PC-3 (cell line): Measurements from ENCODE around the gene AIG1. TPM values are rescaled to one million over a fixed set of nuclear protein-coding genes. Genes with fewer than 3 reads are reported as not detected.

ENCODE experiments used
- ATAC-seq: fragments of 200-7000 bp; cut with Tn5 transposase; 2 replicates; pipeline ENCODE4 v1.9.1; 2020; ENCODE audit warnings: mild to moderate bottlenecking, moderate library complexity
- BruUV-seq: library from RNA; stranded (reverse); fragments of 400-500 nt; replicated peaks from 2 replicates; lab custom pipeline; 2021; lab: Mats Ljungman, UMichigan
- CTCF ChIA-PET: fragments of 300-600 bp; sonication (Branson Sonifier 250); formaldehyde crosslinking; loops from one replicate; lab custom pipeline; 2022; ENCODE audit warnings: antibody characterized with exemption; lab: Charles Lee
- POLR2A ChIA-PET: fragments of 300-600 bp; sonication (Branson Sonifier 250); formaldehyde crosslinking; loops from one replicate; lab custom pipeline; 2022; ENCODE audit warnings: antibody characterized with exemption; ENCODE audit not compliant: unreplicated experiment; lab: Charles Lee
- DNase-seq: peaks from one replicate; pipeline ENCODE4 v3.0.0-alpha.2; 2015
- H2AFZ ChIP-seq: fragments of 300-600 bp; sonication (generic); 2 replicates; pipeline ENCODE4 v1.6.0; 2016; ENCODE audit warnings: antibody characterized with exemption, low read length
- H3F3A ChIP-seq: fragments of 300-600 bp; sonication (generic); one replicate; pipeline ENCODE4 v1.6.0; 2017; ENCODE audit warnings: antibody characterized with exemption, low read length, control low read depth, mild to moderate bottlenecking; ENCODE audit not compliant: unreplicated experiment
- H3K27ac ChIP-seq: fragments of 300-600 bp; sonication (generic); 2 replicates; pipeline ENCODE4 v1.5.1; 2016; ENCODE audit warnings: mild to moderate bottlenecking, low read length
- H3K27me3 ChIP-seq: fragments of 300-600 bp; sonication (generic); 2 replicates; pipeline ENCODE4 v1.6.1; 2016; ENCODE audit warnings: low read length, mixed read lengths
- H3K36me3 ChIP-seq: fragments of 300-600 bp; sonication (generic); 2 replicates; pipeline ENCODE4 v1.6.1; 2016; ENCODE audit warnings: low read depth, mixed run types, low read length, mixed read lengths
- H3K4me1 ChIP-seq: fragments of 300-600 bp; sonication (generic); 2 replicates; pipeline ENCODE4 v1.5.1; 2016; ENCODE audit warnings: low read length; ENCODE audit not compliant: insufficient read depth
- H3K4me2 ChIP-seq: fragments of 300-600 bp; sonication (generic); 2 replicates; pipeline ENCODE4 v1.6.0; 2016; ENCODE audit warnings: low read length
- H3K4me3 ChIP-seq: fragments of 300-600 bp; sonication (generic); 2 replicates; pipeline ENCODE4 v1.5.1; 2016; ENCODE audit warnings: mild to moderate bottlenecking, low read length, mixed read lengths
- H3K79me2 ChIP-seq: fragments of 300-600 bp; sonication (generic); 2 replicates; pipeline ENCODE4 v1.6.1; 2017; ENCODE audit warnings: low read length, mixed read lengths
- H3K9ac ChIP-seq: fragments of 300-600 bp; sonication (generic); 2 replicates; pipeline ENCODE4 v1.6.0; 2016; ENCODE audit warnings: mild to moderate bottlenecking, low read length
- H3K9me2 ChIP-seq: fragments of 300-600 bp; sonication (generic); replicated peaks from 2 replicates; pipeline ENCODE4 v1.6.1; 2016; ENCODE audit warnings: mixed run types, low read length, mixed read lengths
- H3K9me3 ChIP-seq: fragments of 300-600 bp; sonication (generic); 2 replicates; pipeline ENCODE4 v1.6.1; 2016; ENCODE audit warnings: low read length, mixed read lengths
- H4K20me1 ChIP-seq: fragments of 300-600 bp; sonication (generic); 2 replicates; pipeline ENCODE4 v1.6.1; 2016; ENCODE audit warnings: low read length, mixed read lengths
- EZH2 ChIP-seq: fragments of 300-600 bp; sonication (generic); IDR thresholded peaks from one replicate; pipeline ENCODE4 v1.6.1; 2017; ENCODE audit warnings: antibody characterized with exemption, mild to moderate bottlenecking, low read length; ENCODE audit not compliant: unreplicated experiment
- EZH2phosphoT487 ChIP-seq: fragments of 300-600 bp; sonication (generic); IDR thresholded peaks from 2 replicates; pipeline ENCODE4 v1.6.1; 2018; ENCODE audit warnings: mild to moderate bottlenecking, antibody characterized with exemption, low read length, borderline replicate concordance
- intact Hi-C: fragments of 100-400 bp; cut with micrococcal nuclease; formaldehyde crosslinking; loops from 2 replicates; pipeline ENCODE4 v1.9.0; 2023
- total RNA-seq: library from RNA; depleted of rRNA; stranded (reverse); fragments of >200 nt; gene quantifications from 2 replicates; pipeline ENCODE4 v1.2.3, GENCODE V29; 2014
- TF ChIP-seq, protein P1 (sequence below): fragments of 300-600 bp; sonication (generic); conservative IDR thresholded peaks from 2 replicates; pipeline ENCODE4 v1.5.1; 2017; ENCODE audit warnings: antibody characterized with exemption, low read depth, mild to moderate bottlenecking, low read length

Gene AIG1
- total RNA-seq, 1 experiment from 2014 or later, result 32.7 TPM

DNA sequence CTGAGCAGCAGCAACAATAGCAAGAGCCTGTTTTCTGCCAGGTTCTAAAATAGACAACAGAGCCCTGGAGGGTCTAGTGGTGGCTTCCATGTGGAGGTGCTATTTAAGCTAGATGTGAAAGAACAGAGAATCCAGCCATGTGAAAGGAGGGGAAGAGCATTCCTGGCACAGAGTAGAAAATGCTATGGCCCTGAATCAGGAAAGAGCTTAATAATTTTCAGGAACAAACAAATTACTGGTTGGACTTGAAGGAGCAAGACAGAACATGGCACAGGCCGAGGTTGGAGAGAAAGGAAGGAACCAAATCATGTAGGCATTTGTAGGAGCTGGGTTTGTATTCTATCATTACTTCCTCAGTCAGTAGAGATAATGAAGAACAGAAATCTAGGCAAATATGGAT, 98.3 kb downstream of the AIG1 start:
- no peak for ATAC-seq
- Histone ChIP-seq H3K27ac (no peak overlapping the region), H3K4me1 (no peaks in the 10 kb centered on the region), H3K9me3 (no peaks in the 10 kb centered on the region), H2AFZ (no peak overlapping the region), H3K4me2 (no peak overlapping the region), H3K27me3 (no peaks in the 10 kb centered on the region), H3K9ac (no peak overlapping the region), H3K9me2 (no peaks in the 10 kb centered on the region), H3F3A (no peaks in the 10 kb centered on the region), H3K79me2 (no peaks in the 10 kb centered on the region), H3K36me3 (no peaks in the 10 kb centered on the region), H4K20me1 (no peaks in the 10 kb centered on the region), H3K4me3 (no peak overlapping the region)
- POLR2A ChIA-PET, result no interaction called here
- intact Hi-C loops, result loop anchor here (2.0 kb wide), 1 partner anchor 212 kb away; no protein-coding TSS in a partner anchor
- CTCF ChIA-PET, result no interaction called here
- no peak for TF ChIP-seq EZH2
- TF ChIP-seq, protein P1, sequence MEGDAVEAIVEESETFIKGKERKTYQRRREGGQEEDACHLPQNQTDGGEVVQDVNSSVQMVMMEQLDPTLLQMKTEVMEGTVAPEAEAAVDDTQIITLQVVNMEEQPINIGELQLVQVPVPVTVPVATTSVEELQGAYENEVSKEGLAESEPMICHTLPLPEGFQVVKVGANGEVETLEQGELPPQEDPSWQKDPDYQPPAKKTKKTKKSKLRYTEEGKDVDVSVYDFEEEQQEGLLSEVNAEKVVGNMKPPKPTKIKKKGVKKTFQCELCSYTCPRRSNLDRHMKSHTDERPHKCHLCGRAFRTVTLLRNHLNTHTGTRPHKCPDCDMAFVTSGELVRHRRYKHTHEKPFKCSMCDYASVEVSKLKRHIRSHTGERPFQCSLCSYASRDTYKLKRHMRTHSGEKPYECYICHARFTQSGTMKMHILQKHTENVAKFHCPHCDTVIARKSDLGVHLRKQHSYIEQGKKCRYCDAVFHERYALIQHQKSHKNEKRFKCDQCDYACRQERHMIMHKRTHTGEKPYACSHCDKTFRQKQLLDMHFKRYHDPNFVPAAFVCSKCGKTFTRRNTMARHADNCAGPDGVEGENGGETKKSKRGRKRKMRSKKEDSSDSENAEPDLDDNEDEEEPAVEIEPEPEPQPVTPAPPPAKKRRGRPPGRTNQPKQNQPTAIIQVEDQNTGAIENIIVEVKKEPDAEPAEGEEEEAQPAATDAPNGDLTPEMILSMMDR, result no peak
- no peak for TF ChIP-seq EZH2phosphoT487
- no TSS peak for BruUV-seq
- no peak for DNase-seq

DNA sequence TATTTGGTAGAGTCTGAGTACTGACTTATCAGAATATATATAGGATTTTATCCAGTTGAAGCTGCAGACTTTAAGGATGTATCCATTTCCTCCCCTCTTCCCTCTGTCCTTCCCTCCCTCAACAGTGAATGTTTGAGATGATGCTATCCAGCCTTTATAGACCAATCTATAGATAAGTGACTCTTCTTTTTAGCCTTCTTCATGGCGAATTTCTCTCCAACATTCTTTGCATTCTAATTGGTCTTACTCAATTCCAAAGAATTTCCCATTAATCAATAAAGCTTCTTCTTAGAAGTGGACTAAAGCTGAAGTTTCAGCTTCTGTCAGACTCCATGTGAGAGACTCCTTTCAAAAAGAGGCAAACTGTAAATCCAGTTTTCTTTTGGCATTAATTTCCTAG, 99.3 kb downstream of the AIG1 start:
- no TSS peak for BruUV-seq
- no peaks in the 10 kb centered on the region for H3K27me3 ChIP-seq
- no peaks in the 10 kb centered on the region for H3K79me2 ChIP-seq
- TF ChIP-seq, protein P1, result no peak
- TF ChIP-seq EZH2, result no peak
- H3K9me2 ChIP-seq, result no peaks in the 10 kb centered on the region
- no peak overlapping the region for H2AFZ ChIP-seq
- ATAC-seq (no peak), DNase-seq (no peak)
- no peak overlapping the region for H3K4me3 ChIP-seq
- no peaks in the 10 kb centered on the region for H3K36me3 ChIP-seq
- H3K9ac ChIP-seq, result no peak overlapping the region
- no peak overlapping the region for H3K4me2 ChIP-seq
- H3K27ac ChIP-seq, result no peak overlapping the region
- POLR2A ChIA-PET, result interaction anchor here (0.6 kb wide), 1 partner anchor 119 kb away, joined by 4 read pairs; no protein-coding TSS in a partner anchor
- no peaks in the 10 kb centered on the region for H3K9me3 ChIP-seq
- H4K20me1 ChIP-seq, result no peaks in the 10 kb centered on the region
- intact Hi-C loops, result no loop called here
- H3F3A ChIP-seq, result no peaks in the 10 kb centered on the region
- no peaks in the 10 kb centered on the region for H3K4me1 ChIP-seq
- CTCF ChIA-PET, result no interaction called here

DNA sequence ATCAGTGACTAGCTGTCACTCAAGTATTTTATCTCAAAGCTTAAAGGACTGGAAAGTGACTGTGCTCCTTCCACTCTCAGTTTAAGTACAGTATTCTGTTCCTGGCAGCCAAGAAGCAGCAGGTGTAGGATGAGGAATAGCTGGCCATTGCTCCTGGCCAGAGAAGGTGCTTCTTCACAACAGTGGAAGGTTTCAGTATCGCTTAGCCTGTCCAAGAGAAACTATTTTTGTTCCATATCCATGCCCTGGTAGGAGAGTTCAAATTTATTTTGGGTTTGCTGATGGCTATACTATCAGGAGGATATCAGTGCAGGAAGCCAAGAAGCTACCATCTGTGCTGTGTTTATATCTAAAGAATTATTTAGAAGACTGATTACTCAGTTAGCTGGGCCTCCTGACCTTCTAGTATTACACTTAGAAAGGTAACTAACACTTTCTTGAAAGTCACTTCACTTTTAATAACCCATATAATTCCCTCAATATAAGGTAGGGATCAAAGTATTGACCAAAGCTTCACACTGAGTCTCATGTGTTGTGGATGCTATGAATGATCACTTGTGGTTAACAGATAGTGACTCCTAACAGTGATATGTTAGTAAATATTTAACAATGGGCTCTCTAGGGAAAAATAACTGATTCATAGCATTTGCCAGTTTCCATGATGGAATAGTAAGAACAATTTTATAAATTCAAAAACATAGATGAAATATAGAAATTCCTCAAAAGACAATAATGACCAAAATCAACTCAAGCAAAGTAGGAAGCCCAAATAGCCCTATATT, 99.9 kb downstream of the AIG1 start:
- Histone ChIP-seq H4K20me1 (no peaks in the 10 kb centered on the region), H3K27ac (no peak overlapping the region), H3K79me2 (no peaks in the 10 kb centered on the region), H3F3A (no peaks in the 10 kb centered on the region), H3K4me3 (no peak overlapping the region), H3K4me2 (no peak overlapping the region), H3K27me3 (no peaks in the 10 kb centered on the region), H3K36me3 (no peaks in the 10 kb centered on the region), H2AFZ (no peak overlapping the region), H3K9ac (no peak overlapping the region), H3K9me3 (no peaks in the 10 kb centered on the region), H3K9me2 (no peaks in the 10 kb centered on the region), H3K4me1 (no peaks in the 10 kb centered on the region)
- TF ChIP-seq, protein P1, result no peak
- TF ChIP-seq EZH2 (no peak), EZH2phosphoT487 (no peak)
- DNase-seq (no peak), ATAC-seq (no peak)
- intact Hi-C loops, result no loop called here
- ChIA-PET POLR2A (interaction anchor here (0.6 kb wide), 1 partner anchor 119 kb away, joined by 4 read pairs; no protein-coding TSS in a partner anchor), CTCF (no interaction called here)
- BruUV-seq, result no TSS peak
